ENCODE results near the gene EMP1.
"Not testable (repeated sequence)": the region's sequence is repeated elsewhere in the genome, so short reads cannot be mapped to it uniquely, and the experiment has no call there.

Gene EMP1

DNA sequence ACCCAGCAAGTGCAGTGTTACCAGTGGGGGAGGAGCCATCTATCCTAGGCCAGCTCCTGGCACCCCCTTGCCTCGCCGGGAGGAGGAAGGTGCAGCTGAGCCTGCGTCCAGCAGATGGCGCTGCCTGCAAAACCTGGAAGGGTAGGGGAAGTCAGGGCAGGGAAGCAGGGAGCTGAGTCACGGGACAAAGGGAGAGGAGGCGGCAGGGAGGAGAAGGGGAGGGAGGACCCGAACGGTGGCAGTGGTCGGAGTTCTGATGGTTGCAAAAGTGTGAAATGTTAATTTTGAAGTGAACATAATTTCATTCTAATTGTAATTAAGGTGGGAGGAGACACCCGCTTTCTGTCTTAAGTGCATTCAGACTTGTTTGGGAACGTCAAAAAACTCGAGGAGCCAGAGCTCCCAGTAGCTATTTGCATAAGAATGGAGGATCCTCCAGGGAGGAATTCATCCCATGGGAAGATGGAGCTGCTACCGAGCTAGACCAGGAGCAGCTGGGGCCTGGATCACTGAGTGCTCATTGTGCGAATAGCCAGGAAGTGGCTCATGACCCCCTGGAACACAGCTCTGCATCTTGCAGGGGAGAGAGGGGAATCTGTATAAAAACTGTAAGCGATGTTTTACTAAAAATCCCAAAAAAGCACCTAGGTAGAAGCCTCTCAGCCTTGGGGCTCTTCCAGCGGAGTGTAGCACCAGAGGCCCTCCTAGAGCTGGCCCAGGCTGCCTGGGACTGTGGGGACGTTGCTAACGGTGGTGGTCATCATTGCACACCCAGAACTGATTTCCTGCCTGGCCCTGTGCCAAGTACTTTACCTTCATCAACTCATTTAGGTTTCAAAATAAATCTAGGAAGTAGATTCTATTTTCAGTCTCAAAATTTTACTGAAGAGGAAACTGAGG, 59.5 kb downstream of the EMP1 start:
- peak; percentile 65 to 74 (median 69) for DNase-seq (ENCODE audit: low read depth in 2 of 3, low spot score in 2 of 3)

DNA sequence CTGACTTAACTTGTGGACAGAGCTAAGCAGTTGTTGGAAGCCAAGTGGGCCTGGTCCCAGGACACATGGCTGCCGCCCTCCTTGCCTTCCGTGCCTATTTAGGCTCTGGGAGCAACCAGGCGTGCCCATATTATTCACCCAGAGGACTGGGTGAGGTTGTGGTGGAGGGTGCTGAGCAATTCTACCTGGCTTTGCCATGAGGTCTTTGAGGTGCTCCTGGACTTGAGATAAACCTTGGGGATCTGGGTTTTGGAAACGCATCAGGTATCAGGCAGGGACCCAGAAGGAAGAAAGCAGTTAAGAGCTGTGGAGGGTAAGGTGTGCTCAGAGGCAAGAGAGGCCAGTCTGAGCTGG, 60.1 kb downstream of the EMP1 start:
- DNase-seq (ENCODE audit: low read depth in 2 of 3, low spot score in 2 of 3): no peak

DNA sequence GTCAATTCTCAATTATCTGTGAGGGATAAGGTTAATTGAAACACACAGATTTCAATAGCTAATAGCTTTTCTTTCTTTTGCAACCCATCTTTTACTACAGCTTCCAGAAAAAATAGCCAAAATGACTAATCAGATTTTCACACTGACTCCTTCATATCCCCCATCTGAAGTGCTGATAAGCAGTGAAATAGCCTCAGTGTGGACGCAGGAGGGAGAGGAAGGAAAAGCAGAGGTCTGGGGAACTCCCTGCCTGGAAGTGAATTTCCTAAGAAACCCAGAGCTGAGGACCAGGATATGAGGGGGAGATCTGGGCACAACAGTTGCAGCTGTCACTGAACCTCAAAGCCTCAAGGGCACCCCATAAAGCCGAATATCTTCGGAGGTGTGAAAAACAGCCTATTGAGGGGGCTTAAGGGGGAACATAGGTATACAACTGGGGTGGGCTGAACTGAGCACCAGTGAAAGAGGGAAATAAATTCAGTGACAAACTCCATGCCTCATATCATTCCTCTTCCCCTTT, 60.9 kb downstream of the EMP1 start:
- DNase-seq (ENCODE audit: low read depth in 2 of 3, low spot score in 2 of 3): no peak

DNA sequence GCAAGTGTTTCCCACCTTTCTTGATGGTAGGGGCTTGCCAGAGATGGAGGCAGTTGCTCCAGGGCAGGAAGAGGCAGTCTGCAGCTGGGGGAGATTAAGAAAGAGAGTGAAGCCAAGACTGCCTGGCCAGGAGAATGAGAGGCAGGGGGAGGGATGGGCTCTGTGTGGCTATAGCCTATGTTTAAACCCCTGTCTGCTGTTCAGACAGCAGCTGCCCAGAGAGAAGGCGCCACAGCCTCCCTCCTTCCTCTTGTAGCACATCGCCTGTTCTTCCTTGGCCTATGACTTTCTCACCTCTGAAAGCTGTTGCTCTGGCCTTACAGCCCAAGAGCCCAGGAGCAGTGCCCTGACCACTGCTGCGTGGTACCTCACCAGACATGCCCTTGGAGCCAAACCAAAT, 61.7 kb downstream of the EMP1 start:
- no peak for DNase-seq (ENCODE audit: low read depth in 2 of 3, low spot score in 2 of 3)

DNA sequence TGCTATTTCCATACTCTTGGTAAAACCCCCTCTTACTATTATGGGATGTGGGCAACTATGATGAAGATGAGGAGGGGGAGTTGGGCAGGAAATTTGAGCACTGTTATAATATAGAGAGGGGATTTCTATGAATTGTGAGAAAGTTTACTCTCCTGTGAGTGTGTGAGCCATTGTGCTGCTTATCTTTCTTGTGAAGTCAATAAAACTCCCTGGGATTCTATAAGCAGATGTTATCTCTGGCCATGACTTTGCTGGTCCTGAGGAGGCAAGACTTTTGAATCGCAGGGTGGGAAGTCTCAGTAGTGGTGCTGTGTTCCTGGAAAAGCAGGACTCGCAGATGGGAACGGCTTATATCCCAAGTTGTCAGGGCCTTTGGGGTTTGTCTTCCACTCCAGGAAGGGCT, 62.2 kb downstream of the EMP1 start:
- no peak for DNase-seq (ENCODE audit: low read depth in 2 of 3, low spot score in 2 of 3)

DNA sequence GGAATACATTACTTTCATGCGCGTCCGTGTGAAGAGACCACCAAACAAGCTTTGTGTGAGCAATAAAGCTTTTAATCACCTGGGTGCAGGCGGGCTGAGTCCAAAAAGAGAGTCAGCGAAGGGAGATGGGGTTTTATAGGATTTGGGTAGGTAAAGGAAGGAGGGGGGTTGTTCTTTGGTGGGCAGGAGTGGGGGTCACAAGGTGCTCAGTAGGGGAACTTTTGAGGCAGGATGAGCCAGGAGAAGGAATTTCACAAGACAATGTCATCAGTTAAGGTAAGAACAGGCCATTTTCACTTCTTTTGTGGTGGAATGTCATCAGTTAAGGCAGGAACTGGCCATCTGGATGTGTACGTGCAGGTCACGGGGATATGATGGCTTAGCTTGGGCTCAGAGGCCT, 63.1 kb downstream of the EMP1 start:
- not testable (repeated sequence) for DNase-seq (ENCODE audit: low read depth in 2 of 3, low spot score in 2 of 3)

DNA sequence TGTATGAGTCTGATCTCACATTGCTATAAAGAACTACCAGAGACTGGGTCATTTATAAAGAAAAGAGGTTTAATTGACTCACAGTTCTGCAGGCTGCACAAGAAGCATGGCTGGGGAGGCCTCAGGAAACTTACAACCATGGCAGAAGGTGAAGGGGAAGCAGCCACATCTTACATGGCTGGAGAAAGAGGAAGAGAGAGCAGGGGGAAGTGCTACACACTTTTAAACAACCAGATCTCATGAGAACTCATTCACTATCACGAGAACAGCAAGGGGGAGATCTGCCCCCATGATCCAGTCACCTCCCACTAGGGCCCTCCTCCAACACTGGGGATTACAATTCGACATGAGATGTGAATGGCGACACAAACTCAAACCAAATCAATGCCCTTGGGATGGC, 71.3 kb downstream of the EMP1 start:
- not testable (repeated sequence) for DNase-seq (ENCODE audit: low read depth in 2 of 3, low spot score in 2 of 3)

DNA sequence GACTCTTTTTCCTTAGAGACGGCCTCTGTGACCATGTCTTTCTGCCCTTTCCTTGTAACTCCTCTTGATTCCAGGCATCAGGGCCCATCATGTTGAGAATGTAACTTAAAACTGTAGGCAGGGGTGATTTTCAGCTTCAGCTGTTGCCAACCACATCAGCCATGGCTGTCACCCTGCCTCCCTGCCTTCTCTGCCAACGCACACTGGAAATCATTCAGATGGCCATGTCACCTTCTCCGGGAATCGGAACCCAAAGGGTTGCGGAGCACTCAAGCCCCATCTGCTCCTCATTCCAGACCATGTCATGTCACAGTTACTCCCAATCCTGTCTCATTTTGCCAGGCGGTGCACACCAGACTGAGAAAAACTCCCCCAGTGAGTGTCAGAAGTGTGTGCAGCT, 72.1 kb downstream of the EMP1 start:
- DNase-seq (ENCODE audit: low read depth in 2 of 3, low spot score in 2 of 3): no peak

Measured in activated CD8-positive, alpha-beta memory T cell treated with anti-CD3 and anti-CD28 coated beads for 48 hours (primary cell).